Astrocyte (in vitro differentiated cells and primary cell): ENCODE results near the gene NOD1.

Experiments
- EZH2 ChIP-seq: IDR thresholded peaks from 2 replicates; pipeline ENCODE4 v1.6.1; 2012; ENCODE audit warnings: mild to moderate bottlenecking, low read length, inconsistent platforms; ENCODE audit not compliant: insufficient read depth
- TF ChIP-seq, protein P1 (sequence below): IDR thresholded peaks from 2 replicates; pipeline ENCODE4 v1.5.1; 2011; ENCODE audit warnings: low read depth, mild to moderate bottlenecking, inconsistent platforms, low read length, moderate library complexity; ENCODE audit not compliant: insufficient read depth

DNA sequence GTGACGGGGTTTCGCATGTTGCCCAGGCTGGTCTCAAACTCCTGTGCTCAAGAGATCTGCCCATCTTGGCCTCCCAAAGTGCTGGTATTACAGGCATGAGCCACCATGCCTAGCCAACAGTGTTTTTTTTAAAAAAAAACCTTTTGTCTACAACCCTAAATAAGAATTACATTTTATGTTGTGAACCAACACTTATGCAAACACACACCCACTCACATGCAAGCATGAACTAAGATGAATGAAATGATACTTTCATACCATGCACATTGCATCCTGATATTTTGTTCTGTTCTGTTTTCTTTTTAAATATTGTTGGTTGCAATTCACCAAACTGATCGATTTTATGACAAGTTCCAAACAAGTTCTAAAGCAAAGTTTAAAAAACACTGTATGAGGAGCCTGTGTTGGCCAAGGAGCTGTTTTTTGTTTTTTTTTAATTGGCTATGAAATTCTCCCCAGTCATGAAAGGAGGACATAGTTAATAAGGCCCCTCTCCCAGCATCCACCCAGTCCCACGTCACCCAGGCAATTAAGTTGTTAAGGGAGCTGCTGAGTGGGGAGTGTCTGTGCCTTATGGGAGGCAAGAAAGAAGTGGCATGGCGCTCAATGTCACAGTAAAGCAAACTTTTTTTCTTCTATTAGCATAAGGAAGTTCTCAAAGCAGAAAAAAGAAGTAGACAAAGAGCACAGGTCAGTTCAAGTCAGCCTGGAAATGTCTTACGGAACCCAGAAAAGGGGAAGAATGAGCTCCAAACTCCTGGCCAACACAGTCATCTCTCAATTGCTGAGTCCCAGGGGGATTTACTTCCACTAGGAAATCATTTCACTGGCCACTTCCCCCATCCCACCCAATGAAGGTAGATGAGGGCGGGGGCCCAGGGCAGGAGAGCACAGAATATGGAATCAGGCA, 50.1 kb downstream of the NOD1 start:
- TF ChIP-seq, protein P1, sequence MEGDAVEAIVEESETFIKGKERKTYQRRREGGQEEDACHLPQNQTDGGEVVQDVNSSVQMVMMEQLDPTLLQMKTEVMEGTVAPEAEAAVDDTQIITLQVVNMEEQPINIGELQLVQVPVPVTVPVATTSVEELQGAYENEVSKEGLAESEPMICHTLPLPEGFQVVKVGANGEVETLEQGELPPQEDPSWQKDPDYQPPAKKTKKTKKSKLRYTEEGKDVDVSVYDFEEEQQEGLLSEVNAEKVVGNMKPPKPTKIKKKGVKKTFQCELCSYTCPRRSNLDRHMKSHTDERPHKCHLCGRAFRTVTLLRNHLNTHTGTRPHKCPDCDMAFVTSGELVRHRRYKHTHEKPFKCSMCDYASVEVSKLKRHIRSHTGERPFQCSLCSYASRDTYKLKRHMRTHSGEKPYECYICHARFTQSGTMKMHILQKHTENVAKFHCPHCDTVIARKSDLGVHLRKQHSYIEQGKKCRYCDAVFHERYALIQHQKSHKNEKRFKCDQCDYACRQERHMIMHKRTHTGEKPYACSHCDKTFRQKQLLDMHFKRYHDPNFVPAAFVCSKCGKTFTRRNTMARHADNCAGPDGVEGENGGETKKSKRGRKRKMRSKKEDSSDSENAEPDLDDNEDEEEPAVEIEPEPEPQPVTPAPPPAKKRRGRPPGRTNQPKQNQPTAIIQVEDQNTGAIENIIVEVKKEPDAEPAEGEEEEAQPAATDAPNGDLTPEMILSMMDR: no peak
- no peak for TF ChIP-seq EZH2
